ENCODE results near the gene NMNAT2.

The NMNAT2 gene

DNA sequence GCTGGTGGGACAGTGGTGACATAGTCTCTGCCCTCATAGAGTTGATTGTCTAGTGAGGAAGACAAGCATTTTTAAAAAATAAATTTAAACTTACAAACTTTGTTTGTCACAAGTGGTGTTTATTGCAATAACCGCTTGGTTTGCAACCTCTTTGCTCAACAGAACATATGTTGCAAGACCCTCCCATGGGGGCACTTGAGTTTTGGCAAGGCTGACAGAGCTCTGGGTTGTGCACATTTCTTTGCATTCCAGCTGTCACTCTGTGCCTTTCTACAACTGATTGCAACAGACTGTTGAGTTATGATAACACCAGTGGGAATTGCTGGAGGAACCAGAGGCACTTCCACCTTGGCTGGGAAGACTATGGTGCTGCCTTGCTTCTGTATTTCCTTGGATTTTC lies 173.7 kb downstream of the NMNAT2 start:
- TF ChIP-seq TAF1 (IDR thresholded peaks at IDR 0.05; ENCODE audit: borderline replicate concordance, insufficient read depth, low read length) (no peak), SIN3A (IDR thresholded peaks at IDR 0.05; ENCODE audit: borderline replicate concordance, insufficient read depth, low read length) (no peak), REST (IDR thresholded peaks at IDR 0.05; ENCODE audit: insufficient read depth in 1 of 2, low read depth in 2 of 2, low read length in 2 of 2) (no peak), POLR2AphosphoS5 (IDR thresholded peaks at IDR 0.05; ENCODE audit: low read depth, low read length) (no peak)

DNA sequence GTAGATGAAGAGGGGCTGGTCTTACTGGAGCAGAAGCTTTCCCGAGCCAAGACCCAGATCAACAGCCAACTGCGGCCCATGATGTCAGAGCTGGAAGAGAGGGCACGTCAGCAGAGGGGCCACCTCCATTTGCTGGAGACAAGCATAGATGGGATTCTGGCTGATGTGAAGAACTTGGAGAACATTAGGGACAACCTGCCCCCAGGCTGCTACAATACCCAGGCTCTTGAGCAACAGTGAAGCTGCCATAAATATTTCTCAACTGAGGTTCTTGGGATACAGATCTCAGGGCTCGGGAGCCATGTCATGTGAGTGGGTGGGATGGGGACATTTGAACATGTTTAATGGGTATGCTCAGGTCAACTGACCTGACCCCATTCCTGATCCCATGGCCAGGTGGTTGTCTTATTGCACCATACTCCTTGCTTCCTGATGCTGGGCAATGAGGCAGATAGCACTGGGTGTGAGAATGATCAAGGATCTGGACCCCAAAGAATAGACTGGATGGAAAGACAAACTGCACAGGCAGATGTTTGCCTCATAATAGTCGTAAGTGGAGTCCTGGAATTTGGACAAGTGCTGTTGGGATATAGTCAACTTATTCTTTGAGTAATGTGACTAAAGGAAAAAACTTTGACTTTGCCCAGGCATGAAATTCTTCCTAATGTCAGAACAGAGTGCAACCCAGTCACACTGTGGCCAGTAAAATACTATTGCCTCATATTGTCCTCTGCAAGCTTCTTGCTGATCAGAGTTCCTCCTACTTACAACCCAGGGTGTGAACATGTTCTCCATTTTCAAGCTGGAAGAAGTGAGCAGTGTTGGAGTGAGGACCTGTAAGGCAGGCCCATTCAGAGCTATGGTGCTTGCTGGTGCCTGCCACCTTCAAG lies 174.8 kb downstream of the NMNAT2 start:
- TF ChIP-seq TAF1 (IDR thresholded peaks at IDR 0.05; ENCODE audit: borderline replicate concordance, insufficient read depth, low read length) (no peak), REST (IDR thresholded peaks at IDR 0.05; ENCODE audit: insufficient read depth in 1 of 2, low read depth in 2 of 2, low read length in 2 of 2) (no peak), SIN3A (IDR thresholded peaks at IDR 0.05; ENCODE audit: borderline replicate concordance, insufficient read depth, low read length) (no peak)

DNA sequence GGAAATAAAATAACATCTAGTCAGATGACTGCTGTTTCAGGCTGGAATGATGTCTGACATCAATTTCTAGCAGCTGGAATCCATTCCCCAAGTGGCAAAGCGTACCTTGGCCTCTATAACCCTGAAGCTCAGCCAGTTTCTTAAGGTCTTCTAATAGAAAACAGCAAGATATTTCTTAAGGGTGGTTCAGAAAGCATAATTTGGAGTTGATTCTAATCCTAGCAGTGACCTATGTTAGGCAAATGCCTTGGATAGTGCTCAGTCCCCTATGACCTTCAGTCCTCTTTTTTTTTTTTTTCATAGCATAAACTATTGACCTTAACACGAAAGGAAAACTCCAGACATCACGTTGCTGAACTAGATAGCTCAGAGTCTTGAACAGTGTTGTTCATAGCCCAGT lies 175.6 kb downstream of the NMNAT2 start:
- no peak for TF ChIP-seq REST (IDR thresholded peaks at IDR 0.05; ENCODE audit: insufficient read depth in 1 of 2, low read depth in 2 of 2, low read length in 2 of 2)
- TF ChIP-seq SIN3A (IDR thresholded peaks at IDR 0.05; ENCODE audit: borderline replicate concordance, insufficient read depth, low read length), result no peak
- TF ChIP-seq TAF1 (IDR thresholded peaks at IDR 0.05; ENCODE audit: borderline replicate concordance, insufficient read depth, low read length), result no peak
- no peak for TF ChIP-seq POLR2AphosphoS5 (IDR thresholded peaks at IDR 0.05; ENCODE audit: low read depth, low read length)
- TF ChIP-seq FOXP2 (optimal IDR thresholded peaks at IDR 0.05; ENCODE audit: borderline replicate concordance, extremely low read depth, extremely low read length, insufficient read depth), result no peak

GRCh38 chr1:183241471-183241870 lies 176.7 kb downstream of the NMNAT2 start:
- TF ChIP-seq POLR2AphosphoS5 (IDR thresholded peaks at IDR 0.05; ENCODE audit: low read depth, low read length), result no peak
- no peak for TF ChIP-seq SIN3A (IDR thresholded peaks at IDR 0.05; ENCODE audit: borderline replicate concordance, insufficient read depth, low read length)
- TF ChIP-seq FOXP2 (optimal IDR thresholded peaks at IDR 0.05; ENCODE audit: borderline replicate concordance, extremely low read depth, extremely low read length, insufficient read depth), result no peak
- TF ChIP-seq REST (IDR thresholded peaks at IDR 0.05; ENCODE audit: insufficient read depth in 1 of 2, low read depth in 2 of 2, low read length in 2 of 2), result no peak
- TF ChIP-seq TAF1 (IDR thresholded peaks at IDR 0.05; ENCODE audit: borderline replicate concordance, insufficient read depth, low read length), result no peak

DNA sequence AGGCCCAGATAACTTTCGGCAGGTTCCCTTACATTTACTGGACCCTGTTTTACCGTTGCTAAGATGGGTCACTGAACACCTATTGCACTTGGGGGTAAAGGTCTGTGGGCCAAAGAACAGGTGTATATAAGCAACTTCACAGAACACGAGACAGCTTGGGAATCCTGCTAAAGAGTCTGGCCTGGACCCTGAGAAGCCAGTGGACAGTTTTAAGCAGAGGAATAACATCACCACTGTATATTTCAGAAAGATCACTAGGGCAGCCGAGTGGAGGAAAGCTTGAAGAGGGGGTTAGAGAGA lies 177.7 kb downstream of the NMNAT2 start:
- TF ChIP-seq SIN3A (IDR thresholded peaks at IDR 0.05; ENCODE audit: borderline replicate concordance, insufficient read depth, low read length), result no peak
- no peak for TF ChIP-seq POLR2AphosphoS5 (IDR thresholded peaks at IDR 0.05; ENCODE audit: low read depth, low read length)
- TF ChIP-seq FOXP2 (optimal IDR thresholded peaks at IDR 0.05; ENCODE audit: borderline replicate concordance, extremely low read depth, extremely low read length, insufficient read depth), result no peak
- no peak for TF ChIP-seq REST (IDR thresholded peaks at IDR 0.05; ENCODE audit: insufficient read depth in 1 of 2, low read depth in 2 of 2, low read length in 2 of 2)
- no peak for TF ChIP-seq TAF1 (IDR thresholded peaks at IDR 0.05; ENCODE audit: borderline replicate concordance, insufficient read depth, low read length)

All from PFSK-1 (cell line).